ENCODE data around the gene MCM3AP. TPM values are rescaled to one million over a fixed set of nuclear protein-coding genes. Genes with fewer than 3 reads are reported as not detected.

MCM3AP gene
- total and polyA plus RNA-seq, 9 of the 15 experiments (the other 6 are each of a cell fraction or from before 2014, with no cell fraction given), result 6.5 to 179 (median 69.6) TPM

GRCh38 chr21:46308431-46308830 lies 23.0 kb upstream of the MCM3AP start:
- no peak for DNase-seq (ENCODE audit: extremely low read depth in 1 of 4, low spot score in 3 of 4)
- no peak overlapping the region for H3K4me3 ChIP-seq
- H2AFZ ChIP-seq (ENCODE audit: low read depth, low read length), result no peak overlapping the region
- no peaks in the 10 kb centered on the region for H3K9me3 ChIP-seq (replicated peaks; ENCODE audit: control insufficient read depth, insufficient read depth, low read depth, low read length)
- in situ Hi-C loops (cut with MboI) (no loop called here), intact Hi-C loops (cut with micrococcal nuclease) (no loop called here)
- CTCF ChIA-PET (ENCODE audit: low intra/inter-chr PET ratio), result no interaction called here
- H3K27me3 ChIP-seq (ENCODE audit: control insufficient read depth in 2 of 2, insufficient read depth in 2 of 2, low read length in 2 of 2), result no peaks in the 10 kb centered on the region
- no peak overlapping the region for H3K4me2 ChIP-seq (ENCODE audit: insufficient read depth, low read length)
- no peak for TF ChIP-seq CREB3L1 (IDR thresholded peaks at IDR 0.05; ENCODE audit: borderline replicate concordance, low read depth)
- TF ChIP-seq CHD7 (IDR thresholded peaks at IDR 0.05; ENCODE audit: low read depth, low read length), result no peak
- TF ChIP-seq ZNF239 (CRISPR knock-in tag; IDR thresholded peaks at IDR 0.05), result no peak
- TF ChIP-seq NR1H2 (CRISPR knock-in tag; IDR thresholded peaks at IDR 0.05), result no peak
- TF ChIP-seq YY1 (IDR thresholded peaks at IDR 0.05; ENCODE audit: borderline replicate concordance in 1 of 3, control insufficient read depth in 1 of 3, extremely low read depth in 1 of 3, insufficient read depth in 3 of 3, insufficient read length in 1 of 3, insufficient replicate concordance in 2 of 3, low read depth in 1 of 3, low read length in 2 of 3), result no peak
- no peak for TF ChIP-seq MED1 (CRISPR knock-in tag; IDR thresholded peaks at IDR 0.05; ENCODE audit: borderline replicate concordance)
- no peak for TF ChIP-seq SMC3 (conservative IDR thresholded peaks at IDR 0.05; ENCODE audit: insufficient read depth, low read depth, low read length)
- no peak overlapping the region for H3K27ac ChIP-seq (ENCODE audit: extremely low read depth, low read depth, low read length)
- 92% methylated on average over 2 of the region's 2 CpGs for WGBS (ENCODE audit: insufficient coverage, low coverage, missing lambda C conversion rate)
- no TSS peak for BruUV-seq (replicated peaks)
- H3K9ac ChIP-seq (ENCODE audit: insufficient read depth in 1 of 2, low read depth in 2 of 2, low read length in 2 of 2), result no peak overlapping the region
- H3K9me1 ChIP-seq (ENCODE audit: control insufficient read depth, insufficient read depth, low read length), result no peaks in the 10 kb centered on the region
- 0 out of 5 replicates have a peak, but pooled peaks cover 0 to 3% of the 10 kb centered on the region in 2 experiments for H3K4me1 ChIP-seq (replicated peaks in 1 of 2; ENCODE audit: control insufficient read depth in 2 of 2, insufficient read depth in 2 of 2, low read length in 2 of 2)
- FAIRE-seq, result no peak
- POLR2A ChIA-PET, result interaction anchor here (1.0 kb wide), 1 partner anchor 15 kb away, joined by 3 read pairs; no protein-coding TSS in a partner anchor
- ATAC-seq, result no peak
- H4K20me1 ChIP-seq (replicated peaks; ENCODE audit: control insufficient read depth, insufficient read depth, low read length), result no peaks in the 10 kb centered on the region
- peaks cover 59% of the 10 kb centered on the region for H3K36me3 ChIP-seq (ENCODE audit: control insufficient read depth, insufficient read depth, low read length)
- H3K79me2 ChIP-seq (ENCODE audit: control insufficient read depth, insufficient read depth, low read length), result no peaks in the 10 kb centered on the region

Measured in K562 (cell line).